GM12891 (cell line): ENCODE measurements around the gene SYMPK.

ENCODE experiments used
- POLR2A ChIP-seq: IDR thresholded peaks from 2 replicates; pipeline ENCODE4 v1.6.1; 2011; ENCODE audit warnings: low read depth, low read length, control low read depth
- POLR2AphosphoS5 ChIP-seq: IDR thresholded peaks from 2 replicates; pipeline ENCODE4 v1.6.1; 2011; ENCODE audit warnings: low read depth, low read length, control low read depth

DNA sequence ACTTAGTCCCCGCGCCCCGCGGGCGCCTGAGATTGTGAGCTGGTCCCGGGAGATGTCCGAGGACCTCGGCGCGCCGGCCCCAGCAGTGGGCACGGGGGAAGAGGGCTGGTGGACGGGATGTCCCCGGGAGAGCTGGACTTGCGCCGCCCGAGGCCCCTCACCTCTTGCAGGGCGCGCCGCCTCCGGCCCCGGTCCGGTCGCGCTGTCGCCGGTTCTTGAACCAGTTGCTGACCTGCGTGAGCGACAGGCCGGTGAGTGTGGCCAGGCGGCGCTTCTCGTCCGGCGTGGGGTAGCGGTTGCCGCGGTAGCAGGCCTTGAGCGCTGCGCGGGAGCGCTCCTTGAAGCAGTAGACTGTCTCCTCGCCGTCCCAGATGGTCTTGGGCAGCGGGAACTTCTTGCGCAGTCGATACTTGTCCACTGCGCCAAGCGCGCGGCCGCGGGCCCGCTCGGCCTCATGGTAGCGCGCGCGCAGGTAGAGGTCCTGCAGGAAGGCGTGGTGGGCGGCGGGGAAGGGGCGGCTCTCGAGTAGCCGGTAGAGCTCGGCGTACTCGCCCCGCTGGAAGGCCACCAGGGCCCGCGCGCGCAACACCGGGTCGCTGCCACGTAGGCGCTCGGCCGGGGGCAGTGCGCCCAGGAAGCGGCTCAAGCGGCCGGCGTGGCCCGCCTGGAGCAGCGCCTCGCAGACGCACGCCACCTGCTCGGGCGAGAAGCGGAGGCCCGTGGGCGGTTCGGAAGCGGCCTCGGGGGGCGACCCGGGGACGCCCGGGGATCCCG is 94.9 kb downstream of the SYMPK start:
- TF ChIP-seq POLR2AphosphoS5 (no peak), POLR2A (no peak)
